ENCODE measurements around the gene COL5A1.
"Not testable (repeated sequence)": the region's sequence is repeated elsewhere in the genome, so short reads cannot be mapped to it uniquely, and the experiment has no call there.

The COL5A1 gene

GRCh38 chr9:134658378-134658955 is 16.9 kb downstream of the COL5A1 start:
- no peak for DNase-seq

- DNase-seq = no peak
These were observed 18.1 kb downstream of the COL5A1 start for GRCh38 chr9:134659688-134660131.

- DNase-seq = no peak
These were observed 18.8 kb downstream of the COL5A1 start for GRCh38 chr9:134660407-134660806.

GRCh38 chr9:134661299-134661698 is 19.7 kb downstream of the COL5A1 start:
- no peak for DNase-seq

- DNase-seq = no peak
These were observed 20.2 kb downstream of the COL5A1 start for GRCh38 chr9:134661791-134662142.

- DNase-seq = no peak
These were observed 20.7 kb downstream of the COL5A1 start for GRCh38 chr9:134662143-134662876.

GRCh38 chr9:134663084-134663483 is 21.5 kb downstream of the COL5A1 start:
- DNase-seq = no peak

- DNase-seq = no peak
These were observed 22.3 kb downstream of the COL5A1 start for GRCh38 chr9:134663753-134664415.

GRCh38 chr9:134664446-134664845 is 22.8 kb downstream of the COL5A1 start:
- no peak for DNase-seq

GRCh38 chr9:134666208-134666607 is 24.6 kb downstream of the COL5A1 start:
- no peak for DNase-seq

- no peak for DNase-seq
These were observed 25.2 kb downstream of the COL5A1 start for GRCh38 chr9:134666831-134667230.

- DNase-seq = not testable (repeated sequence)
These were observed 27.4 kb downstream of the COL5A1 start for GRCh38 chr9:134668977-134669376.

- DNase-seq = no peak
These were observed 27.9 kb downstream of the COL5A1 start for GRCh38 chr9:134669399-134669955.

GRCh38 chr9:134670042-134670525 is 28.5 kb downstream of the COL5A1 start:
- no peak for DNase-seq

GRCh38 chr9:134670851-134671281 is 29.3 kb downstream of the COL5A1 start:
- DNase-seq = no peak

- no peak for DNase-seq
These were observed 29.9 kb downstream of the COL5A1 start for GRCh38 chr9:134671341-134672113.

- DNase-seq = no peak
These were observed 34.8 kb downstream of the COL5A1 start for GRCh38 chr9:134676361-134676760.

GRCh38 chr9:134676886-134677285 is 35.3 kb downstream of the COL5A1 start:
- DNase-seq = no peak

- DNase-seq = no peak
These were observed 36.1 kb downstream of the COL5A1 start for GRCh38 chr9:134677743-134678142.

- DNase-seq = no peak
These were observed 36.6 kb downstream of the COL5A1 start for GRCh38 chr9:134678206-134678605.

- DNase-seq = no peak
These were observed 37.3 kb downstream of the COL5A1 start for GRCh38 chr9:134678666-134679443.

All from NCI-H510A treated with DMSO at 0.1 percent for 48 hours (cell line).